GM20000 (cell line): Measurements from ENCODE around the gene HLA-DQB2.
"Not testable (repeated sequence)": the region's sequence is repeated elsewhere in the genome, so short reads cannot be mapped to it uniquely, and the experiment has no call there.

Experiments
- DNase-seq: peaks from one replicate; pipeline ENCODE4 v3.0.0; 2012; ENCODE audit warnings: low spot score
- CTCF ChIP-seq: IDR thresholded peaks from 2 replicates; pipeline ENCODE4 v1.5.1; 2012; ENCODE audit warnings: mild to moderate bottlenecking, control low read depth; ENCODE audit errors: extremely low read depth, missing control alignments

The HLA-DQB2 gene

GRCh38 chr6:32763421-32763820, at the start of gene HLA-DQB2:
Gene HLA-DQB2, minus strand, starts transcription at chr6:32763532. Its CDS starts 62 bp downstream, at chr6:32763470.
- TF ChIP-seq CTCF: no peak
- DNase-seq: no peak

GRCh38 chr6:32809171-32809570, 45.8 kb upstream of the HLA-DQB2 start:
- no peak for TF ChIP-seq CTCF

GRCh38 chr6:32807020-32807580, 43.8 kb upstream of the HLA-DQB2 start:
- DNase-seq: no peak
- no peak for TF ChIP-seq CTCF

More at GRCh38 chr6:32809171-32809570, 45.8 kb upstream of the HLA-DQB2 start:
- no peak for DNase-seq

GRCh38 chr6:32805404-32805803, 42.1 kb upstream of the HLA-DQB2 start:
- not testable (repeated sequence) for DNase-seq

- DNase-seq: no peak
- TF ChIP-seq CTCF: no peak
These were observed 40.1 kb upstream of the HLA-DQB2 start for GRCh38 chr6:32803416-32803815.

GRCh38 chr6:32799740-32800139, 36.4 kb upstream of the HLA-DQB2 start:
- no peak for DNase-seq
- TF ChIP-seq CTCF: no peak

GRCh38 chr6:32799168-32799567, 35.8 kb upstream of the HLA-DQB2 start:
- no peak for TF ChIP-seq CTCF
- DNase-seq: no peak
